Neural cell (in vitro differentiated cells): ENCODE results near the gene PLA2G4C. TPM values are rescaled to one million over a fixed set of nuclear protein-coding genes. Genes with fewer than 3 reads are reported as not detected.
A peak's percentile ranks its signal among the peaks of the same experiment; 100 is the strongest.

ENCODE experiments used
- H2AFZ ChIP-seq: fragments of 200-600, 300-800 bp; sonication (generic), shearing (Covaris generic); 2 replicates; pipeline ENCODE4 v1.6.0; 2014; ENCODE audit warnings: low read depth, mild to moderate bottlenecking, antibody characterized with exemption, low read length, moderate library complexity
- H3F3A ChIP-seq: fragments of 200-600 bp; shearing (Covaris generic); 2 replicates; pipeline ENCODE4 v1.6.1; 2016; ENCODE audit warnings: mild to moderate bottlenecking, moderate library complexity, mixed read lengths, antibody characterized with exemption, low read length; ENCODE audit not compliant: insufficient read depth, poor library complexity, severe bottlenecking
- H3K27ac ChIP-seq: fragments of 200-600, 300-800 bp; sonication (generic), shearing (Covaris generic); 2 replicates; pipeline ENCODE4 v1.5.1; 2014; ENCODE audit warnings: mild to moderate bottlenecking, low read length, moderate library complexity
- H3K27me3 ChIP-seq: fragments of 300-800, 200-600 bp; sonication (generic), shearing (Covaris generic); 2 replicates; pipeline ENCODE4 v1.6.0; 2014; ENCODE audit warnings: mild to moderate bottlenecking, low read depth, low read length, moderate library complexity; ENCODE audit not compliant: insufficient read depth
- H3K36me3 ChIP-seq: fragments of 300-800, 200-600 bp; sonication (generic), shearing (Covaris generic); 2 replicates; pipeline ENCODE4 v1.5.1; 2014; ENCODE audit warnings: mild to moderate bottlenecking, antibody characterized with exemption, low read length, moderate library complexity; ENCODE audit not compliant: insufficient read depth
- H3K4me2 ChIP-seq: fragments of 300-800, 200-600 bp; sonication (generic), shearing (Covaris generic); 2 replicates; pipeline ENCODE4 v1.6.0; 2014; ENCODE audit warnings: mild to moderate bottlenecking, low read length
- H3K4me3 ChIP-seq: fragments of 300-800, 200-600 bp; sonication (generic), shearing (Covaris generic); 2 replicates; pipeline ENCODE4 v1.5.1; 2014; ENCODE audit warnings: mild to moderate bottlenecking, low read length, moderate library complexity
- H3K79me2 ChIP-seq: fragments of 200-600 bp; shearing (Covaris generic); replicated peaks from 2 replicates; pipeline ENCODE4 v1.6.0; 2014; ENCODE audit warnings: mild to moderate bottlenecking, low read length, moderate library complexity; ENCODE audit not compliant: insufficient read depth
- H3K9ac ChIP-seq: fragments of 300-800, 200-600 bp; sonication (generic), shearing (Covaris generic); 2 replicates; pipeline ENCODE4 v1.6.1; 2016; ENCODE audit warnings: mild to moderate bottlenecking, low read length, mixed read lengths
- H3K9me2 ChIP-seq: fragments of 200-600 bp; shearing (Covaris generic); 2 replicates; pipeline ENCODE4 v1.6.1; 2016; ENCODE audit warnings: mild to moderate bottlenecking, low read length, mixed read lengths; ENCODE audit not compliant: insufficient read depth
- H3K9me3 ChIP-seq: fragments of 200-600, 300-800 bp; sonication (generic), shearing (Covaris generic); 2 replicates; pipeline ENCODE4 v1.6.1; 2016; ENCODE audit warnings: mild to moderate bottlenecking, mixed run types, low read length, moderate library complexity, mixed read lengths
- H4K20me1 ChIP-seq: fragments of 200-600 bp; shearing (Covaris generic); 2 replicates; pipeline ENCODE4 v1.6.1; 2016; ENCODE audit warnings: mild to moderate bottlenecking, mixed run types; ENCODE audit not compliant: insufficient read depth
- CTCF ChIP-seq: fragments of 450-650 bp; IDR thresholded peaks from 2 replicates; pipeline ENCODE4 v1.5.1; 2014; ENCODE audit warnings: antibody characterized with exemption, mild to moderate bottlenecking, moderate library complexity; ENCODE audit not compliant: poor library complexity, severe bottlenecking
- EP300 ChIP-seq: fragments of 450-650 bp; conservative IDR thresholded peaks from 2 replicates; pipeline ENCODE4 v1.6.1; 2014; ENCODE audit warnings: antibody characterized with exemption, mild to moderate bottlenecking, moderate library complexity; ENCODE audit not compliant: poor library complexity, severe bottlenecking
- EZH2 ChIP-seq: fragments of 200-600, 300-800 bp; shearing (Covaris generic), sonication (generic); IDR thresholded peaks from 2 replicates; pipeline ENCODE4 v1.6.1; 2014; ENCODE audit warnings: antibody characterized with exemption, low read length, borderline replicate concordance, mild to moderate bottlenecking; ENCODE audit not compliant: insufficient read depth, poor library complexity, severe bottlenecking
- MXI1 ChIP-seq: fragments of 450-650 bp; conservative IDR thresholded peaks from 2 replicates; pipeline ENCODE4 v1.6.1; 2014; ENCODE audit warnings: antibody characterized with exemption, mild to moderate bottlenecking; ENCODE audit not compliant: poor library complexity, severe bottlenecking
- POLR2AphosphoS5 ChIP-seq: IDR thresholded peaks from 2 replicates; pipeline ENCODE4 v1.6.1; 2012
- RAD21 ChIP-seq: fragments of 450-650 bp; conservative IDR thresholded peaks from 2 replicates; pipeline ENCODE4 v1.6.1; 2014; ENCODE audit warnings: antibody characterized with exemption, mild to moderate bottlenecking, moderate library complexity
- REST ChIP-seq: IDR thresholded peaks from 2 replicates; pipeline ENCODE4 v1.6.1; 2012; ENCODE audit warnings: borderline replicate concordance
- SMC3 ChIP-seq: fragments of 450-650 bp; conservative IDR thresholded peaks from 2 replicates; pipeline ENCODE4 v1.6.1; 2014; ENCODE audit warnings: antibody characterized with exemption, mild to moderate bottlenecking, moderate library complexity; ENCODE audit not compliant: poor library complexity
- TAF1 ChIP-seq: IDR thresholded peaks from 2 replicates; pipeline ENCODE4 v1.6.1; 2012; ENCODE audit warnings: low read depth
- polyA minus RNA-seq: library from RNA; depleted of rRNA, polyadenylated mRNA; stranded (reverse); fragments of >200 nt; gene quantifications from 2 replicates; pipeline ENCODE4 v1.2.3, GENCODE V29; 2014
- polyA plus RNA-seq: library from polyadenylated mRNA; depleted of rRNA; stranded (reverse); fragments of >200 nt; gene quantifications from 2 replicates; pipeline ENCODE4 v1.2.3, GENCODE V29; 2014

Gene PLA2G4C
- polyA plus RNA-seq (8.6 and 13.1 TPM in 2 replicates), polyA minus RNA-seq (4.9 and 7.8 TPM in 2 replicates)

- H3K9ac ChIP-seq: peak within 1 kb of the TSS; percentile 77
These were observed at the start of gene PLA2G4C for GRCh38 chr19:48110350-48110966. Gene PLA2G4C, minus strand, starts transcription at chr19:48110817. Its CDS starts 4,288 bp downstream, at chr19:48106529.

More at GRCh38 chr19:48110350-48110966, at the start of gene PLA2G4C:
- H3K9me2 ChIP-seq: no peaks in the 10 kb centered on the region
- TF ChIP-seq SMC3 (no peak), RAD21 (peak; percentile 22), MXI1 (no peak), EP300 (no peak), EZH2 (no peak), TAF1 (no peak), POLR2AphosphoS5 (peak; percentile 50), CTCF (no peak), REST (peak; percentile 33)
- peak within 1 kb of the TSS; percentile 12 for H3K4me2 ChIP-seq
- H4K20me1 ChIP-seq: no peaks in the 10 kb centered on the region
- H3K9me3 ChIP-seq: no peaks in the 10 kb centered on the region
- H3K4me3 ChIP-seq: peak within 1 kb of the TSS; percentile 63
- no peaks in the 10 kb centered on the region for H3K27me3 ChIP-seq
- H3F3A ChIP-seq: no peaks in the 10 kb centered on the region
- no peaks in the 10 kb centered on the region for H3K36me3 ChIP-seq
- peak within 1 kb of the TSS; percentile 4 for H2AFZ ChIP-seq
- no peaks in the 10 kb centered on the region for H3K79me2 ChIP-seq
- peak within 1 kb of the TSS; percentile 82 for H3K27ac ChIP-seq
